B cell (primary cell): ENCODE data around the gene LIMCH1.

Experiments
- CTCF ChIP-seq: fragments of 200-600 bp; IDR thresholded peaks from one replicate; pipeline ENCODE4 v1.8.0; 2022; ENCODE audit warnings: antibody characterized with exemption, mild to moderate bottlenecking
- EZH2 ChIP-seq: IDR thresholded peaks from 2 replicates; pipeline ENCODE4 v1.6.1; 2012; ENCODE audit warnings: borderline replicate concordance, low read depth, mild to moderate bottlenecking, moderate library complexity, low read length; ENCODE audit not compliant: insufficient read depth, poor library complexity, severe bottlenecking

GRCh38 chr4:41656106-41656505, 118.1 kb downstream of the LIMCH1 start:
- TF ChIP-seq CTCF = no peak
- no peak for TF ChIP-seq EZH2
